Measurements from ENCODE around the gene SLC35A3. TPM values are rescaled to one million over a fixed set of nuclear protein-coding genes. Genes with fewer than 3 reads are reported as not detected.

The SLC35A3 gene
- total RNA-seq, 1 donor from 2014 or later, result 26.7 TPM

- no peak overlapping the region for H3K4me3 Mint-ChIP-seq
- H3K27ac Mint-ChIP-seq, result peak overlapping the region; percentile 80
- DNase-seq (ENCODE audit: extremely low spot score, unreplicated experiment), result no peak
- no peak for TF ChIP-seq CTCF (conservative IDR thresholded peaks at IDR 0.05)
- no peaks in the 10 kb centered on the region for H3K9me3 Mint-ChIP-seq
- H3K27me3 Mint-ChIP-seq, result no peaks in the 10 kb centered on the region
- H3K36me3 Mint-ChIP-seq, result no peaks in the 10 kb centered on the region
- H3K4me1 Mint-ChIP-seq (ENCODE audit: unreplicated experiment), result peaks cover 10% of the 10 kb centered on the region
Observed at GRCh38 chr1:99943223-99943794, 26.5 kb upstream of the SLC35A3 start.

DNA sequence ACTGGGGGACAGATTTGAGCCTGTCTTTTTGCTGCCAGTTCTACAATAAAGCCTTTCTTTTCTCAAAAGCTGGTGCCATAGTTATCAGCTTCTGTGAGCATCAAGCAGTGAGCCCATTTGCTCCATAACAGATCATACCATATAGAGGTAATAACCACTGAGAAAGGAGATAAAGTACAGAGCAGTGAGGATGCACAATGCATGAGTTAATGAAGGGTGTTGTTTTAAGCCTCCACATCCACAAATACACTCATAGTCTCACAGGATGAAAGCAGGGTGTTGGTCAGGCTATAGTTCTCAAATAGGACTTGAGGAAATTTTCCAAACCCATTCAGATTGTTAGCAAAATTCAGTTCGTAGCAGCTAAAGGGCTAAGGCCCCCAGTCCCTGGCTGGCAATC is 25.6 kb upstream of the SLC35A3 start:
- Mint-ChIP-seq H3K9me3 (no peaks in the 10 kb centered on the region), H3K4me3 (no peak overlapping the region), H3K27ac (peak overlapping the region; percentile 80), H3K36me3 (no peaks in the 10 kb centered on the region), H3K27me3 (no peaks in the 10 kb centered on the region), H3K4me1 (ENCODE audit: unreplicated experiment) (peaks cover 10% of the 10 kb centered on the region)
- DNase-seq (ENCODE audit: extremely low spot score, unreplicated experiment), result no peak
- no peak for TF ChIP-seq CTCF (conservative IDR thresholded peaks at IDR 0.05)

DNA sequence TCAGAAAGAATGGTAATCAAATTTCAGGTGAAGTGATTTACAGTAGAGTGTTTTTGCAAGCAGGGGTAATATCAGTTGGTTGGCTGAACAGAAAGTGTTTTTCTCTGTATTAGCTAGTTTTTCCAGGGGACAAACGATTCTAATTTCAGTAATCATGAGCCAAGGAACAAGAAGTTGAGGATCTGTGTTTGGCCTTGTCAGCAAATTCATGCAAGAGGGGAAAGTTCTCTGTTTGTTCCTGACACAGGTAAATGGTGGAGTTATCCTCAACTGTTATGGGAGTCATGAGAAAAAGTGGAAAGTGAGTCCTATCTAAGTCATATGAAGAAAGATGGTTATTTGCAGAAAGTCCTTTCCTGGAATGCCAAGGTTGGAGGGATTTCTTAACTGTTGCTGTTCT is 24.6 kb upstream of the SLC35A3 start:
- peaks cover 10% of the 10 kb centered on the region for H3K4me1 Mint-ChIP-seq (ENCODE audit: unreplicated experiment)
- H3K36me3 Mint-ChIP-seq, result no peaks in the 10 kb centered on the region
- no peak overlapping the region for H3K27ac Mint-ChIP-seq
- no peaks in the 10 kb centered on the region for H3K9me3 Mint-ChIP-seq
- no peak overlapping the region for H3K4me3 Mint-ChIP-seq
- DNase-seq (ENCODE audit: extremely low spot score, unreplicated experiment), result no peak
- no peaks in the 10 kb centered on the region for H3K27me3 Mint-ChIP-seq
- no peak for TF ChIP-seq CTCF (conservative IDR thresholded peaks at IDR 0.05)

DNA sequence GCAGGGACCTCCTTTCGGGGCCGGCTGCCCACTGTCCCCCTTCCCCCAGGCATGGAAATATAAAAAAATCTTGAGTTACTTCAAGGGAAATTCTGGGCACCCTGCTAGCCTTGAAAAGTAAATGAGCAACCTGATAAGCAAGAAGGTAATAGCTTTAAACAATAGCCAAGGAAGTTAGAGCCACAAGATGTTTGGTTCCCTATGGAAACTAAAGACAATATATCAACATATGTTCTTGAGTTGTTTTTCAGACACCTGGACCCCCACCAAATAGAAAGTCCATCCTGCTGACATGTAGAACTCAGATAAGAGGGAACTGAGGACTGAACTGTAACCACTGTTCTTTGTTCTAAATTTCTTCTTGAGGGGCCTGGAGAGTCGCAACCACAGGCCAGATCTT is 19.3 kb upstream of the SLC35A3 start:
- no peak for TF ChIP-seq CTCF (conservative IDR thresholded peaks at IDR 0.05)
- DNase-seq (ENCODE audit: extremely low spot score, unreplicated experiment), result no peak
- no peaks in the 10 kb centered on the region for H3K4me1 Mint-ChIP-seq (ENCODE audit: unreplicated experiment)
- H3K27me3 Mint-ChIP-seq, result no peaks in the 10 kb centered on the region
- H3K27ac Mint-ChIP-seq, result no peak overlapping the region
- no peak overlapping the region for H3K4me3 Mint-ChIP-seq
- H3K9me3 Mint-ChIP-seq, result no peaks in the 10 kb centered on the region
- no peaks in the 10 kb centered on the region for H3K36me3 Mint-ChIP-seq

DNA sequence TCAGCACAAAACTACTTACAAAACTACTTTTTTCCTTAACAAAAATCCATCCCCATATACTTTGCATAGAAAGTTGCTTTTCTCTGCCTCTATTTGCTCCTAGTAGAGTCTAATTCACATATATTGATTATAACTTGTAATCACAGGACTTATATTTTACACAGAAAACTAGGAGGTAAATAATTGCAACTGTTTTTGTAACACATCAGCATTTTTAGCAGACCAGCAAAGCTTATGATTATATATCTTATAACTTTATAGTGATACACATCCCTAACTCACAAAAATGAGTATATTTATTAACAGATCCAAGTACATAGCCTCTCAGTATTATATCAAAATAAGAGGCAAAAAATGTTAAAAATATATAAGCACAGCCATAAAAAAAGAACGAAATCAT is 17.3 kb upstream of the SLC35A3 start:
- no peaks in the 10 kb centered on the region for H3K27me3 Mint-ChIP-seq
- H3K36me3 Mint-ChIP-seq, result no peaks in the 10 kb centered on the region
- no peak overlapping the region for H3K27ac Mint-ChIP-seq

More for the DNA sequence above, 17.3 kb upstream of the SLC35A3 start:
- DNase-seq (ENCODE audit: extremely low spot score, unreplicated experiment), result no peak
- Mint-ChIP-seq H3K4me3 (no peak overlapping the region), H3K9me3 (no peaks in the 10 kb centered on the region), H3K4me1 (ENCODE audit: unreplicated experiment) (no peaks in the 10 kb centered on the region)
- TF ChIP-seq CTCF (conservative IDR thresholded peaks at IDR 0.05), result no peak
